Kidney (tissue), 14 donors: ENCODE data around the gene NHLRC4. TPM values are rescaled to one million over a fixed set of nuclear protein-coding genes. Genes with fewer than 3 reads are reported as not detected.
A peak's percentile ranks its signal among the peaks of the same experiment; 100 is the strongest.

Experiments used
- DNase-seq, 5 donors: peaks; one replicate each; pipeline ENCODE4 v3.0.0-alpha.2; 2013 to 2020
- FAIRE-seq: peaks from 2 replicates; lab custom pipeline; 2012; peaks lifted over from hg19 to GRCh38; lab: Jason Lieb, UNC
- H3K27ac ChIP-seq, 2 donors: one replicate each; pipeline ENCODE4 v1.7.0; 2013; ENCODE audit warnings: low read depth in 2 of 2, low read length in 2 of 2, inconsistent platforms in 1 of 2
- H3K27me3 ChIP-seq: one replicate; pipeline ENCODE4 v1.7.1; 2013; ENCODE audit warnings: low read length, inconsistent platforms; ENCODE audit not compliant: control insufficient read depth, insufficient read depth
- H3K36me3 ChIP-seq, 3 donors: one replicate each; pipeline versions ENCODE4 v1.7.0 to v1.7.1; 2013; ENCODE audit warnings: low read length in 3 of 3, control low read depth in 1 of 3, inconsistent platforms in 1 of 3; ENCODE audit not compliant: insufficient read depth in 3 of 3, control insufficient read depth in 2 of 3
- H3K4me1 ChIP-seq, 3 donors: one replicate each; pipeline versions ENCODE4 v1.7.0 to v1.7.1; 2013; ENCODE audit warnings: low read length in 3 of 3, inconsistent platforms in 1 of 3, low read depth in 1 of 3; ENCODE audit not compliant: control insufficient read depth in 2 of 3, insufficient read depth in 2 of 3
- H3K4me3 ChIP-seq, 3 donors: one replicate each; pipeline versions ENCODE4 v1.7.0 to v1.8.1; 2013; ENCODE audit warnings: low read length in 3 of 3, control low read depth in 1 of 3, inconsistent platforms in 1 of 3
- H3K9ac ChIP-seq, 3 donors: one replicate each; pipeline versions ENCODE4 v1.7.0 to v1.7.1; 2013; ENCODE audit warnings: low read length in 3 of 3, control low read depth in 1 of 3, inconsistent platforms in 1 of 3
- H3K9me3 ChIP-seq, 3 donors: one replicate each; pipeline versions ENCODE4 v1.7.0 to v1.7.1; 2013; ENCODE audit warnings: low read length in 3 of 3, control low read depth in 1 of 3, inconsistent platforms in 1 of 3; ENCODE audit not compliant: control insufficient read depth in 2 of 3, insufficient read depth in 1 of 3
- CTCF ChIP-seq: IDR thresholded peaks from 3 replicates; pipeline ENCODE4 v1.5.1; 2012; ENCODE audit warnings: mild to moderate bottlenecking, moderate library complexity, borderline replicate concordance; ENCODE audit not compliant: insufficient read depth; ENCODE audit errors: extremely low read depth
- intact Hi-C: fragments of 100-400 bp; cut with DNase I; formaldehyde crosslinking; loops from one replicate; pipeline ENCODE4 v1.11.1; 2022
- polyA plus RNA-seq: library from polyadenylated mRNA; stranded (reverse); fragments of 350-450 nt; fragmentation: Illumina TruSeq; extraction: RNeasy Lipid Tissue Mini Kit (QIAGEN cat#74804); gene quantifications from one replicate; pipeline ENCODE4 v1.2.3, GENCODE V29; 2014; ENCODE audit warnings: low read depth, low replicate concordance; ENCODE audit not compliant: insufficient read depth
- total RNA-seq: library from RNA; stranded (reverse); fragmentation: NEBNext Ultra II Directional; extraction: Animal tissue kit (Norgen Biotek cat#: 25700); gene quantifications from one replicate; pipeline ENCODE4 v1.2.1, GENCODE V29; 2021
- donor health status: control.
- donor health status: control.
- donor health status: control.
- donor health status: control.
- donor health status: control.
- donor health status: DM: yes; HTN: yes; CAD: no.
- donor health status: Normal renal cell carcinoma (clear cell type).

NHLRC4 gene
- total and polyA plus RNA-seq, 2 donors from 2014 or later: 3.3 to 17.4 TPM

- Histone ChIP-seq H3K9ac (no peak overlapping the region), H3K9me3 (no peaks in the 10 kb centered on the region), H3K27me3 (no peaks in the 10 kb centered on the region), H3K4me3 (no peak overlapping the region), H3K27ac (no peak overlapping the region), H3K4me1 (peaks cover 0 to 9% (median 3%) of the 10 kb centered on the region in 3 donors), H3K36me3 (peaks cover 0 to 2% (median 0%) of the 10 kb centered on the region in 3 donors)
- no peak for FAIRE-seq
- DNase-seq: no peak
- no peak for TF ChIP-seq CTCF
- intact Hi-C loops: no loop called here
These were observed 12.5 kb upstream of the NHLRC4 start for GRCh38 chr16:554297-554621.

- intact Hi-C loops: no loop called here
- peaks cover 0 to 11% (median 3%) of the 10 kb centered on the region in 3 donors for H3K4me1 ChIP-seq
- peaks cover 0 to 2% (median 0%) of the 10 kb centered on the region in 3 donors for H3K36me3 ChIP-seq
- DNase-seq (peak in 4 of 5 donors; percentile 56 to 79 (median 67)), FAIRE-seq (no peak)
- TF ChIP-seq CTCF: no peak
- H3K9me3 ChIP-seq: no peaks in the 10 kb centered on the region
- H3K27me3 ChIP-seq: no peaks in the 10 kb centered on the region
- H3K4me3 ChIP-seq: no peak overlapping the region
- peak overlapping the region in 1 of 2 donors; percentile 11 for H3K27ac ChIP-seq
- no peak overlapping the region for H3K9ac ChIP-seq
These were observed 12.0 kb upstream of the NHLRC4 start for GRCh38 chr16:554640-555365.

- TF ChIP-seq CTCF: no peak
- H3K9ac ChIP-seq: no peak overlapping the region
- H3K4me1 ChIP-seq: peaks cover 0 to 11% (median 3%) of the 10 kb centered on the region in 3 donors
- FAIRE-seq (no peak), DNase-seq (peak in 1 of 5 donors; percentile 31)
- intact Hi-C loops: no loop called here
- peaks cover 0 to 2% (median 0%) of the 10 kb centered on the region in 3 donors for H3K36me3 ChIP-seq
- no peak overlapping the region for H3K4me3 ChIP-seq
- no peaks in the 10 kb centered on the region for H3K27me3 ChIP-seq
- no peaks in the 10 kb centered on the region for H3K9me3 ChIP-seq
- no peak overlapping the region for H3K27ac ChIP-seq
These were observed 11.0 kb upstream of the NHLRC4 start for GRCh38 chr16:555528-556473.
